Measurements from ENCODE around the gene DHRSX. TPM values are rescaled to one million over a fixed set of nuclear protein-coding genes. Genes with fewer than 3 reads are reported as not detected.

DHRSX gene
- total and polyA plus RNA-seq, 11 donors: 14.6 to 36.1 (median 24.1) TPM

GRCh38 chrX:2432298-2432863, 68.4 kb downstream of the DHRSX start:
- ATAC-seq: peak in 2 of 4 donors; percentile 48 to 66
- WGBS, 4 donors: 59 to 79% (median 65%) methylated on average over 11 of the region's 11 CpGs
- DNase-seq: no peak
- Histone ChIP-seq H3K36me3 (peaks cover 0 to 11% (median 5%) of the 10 kb centered on the region in 9 donors), H3K4me1 (peaks cover 0 to 3% (median 0%) of the 10 kb centered on the region in 12 donors), H3K4me3 (no peak overlapping the region), H3K9me3 (peaks cover 0 to 9% (median 0%) of the 10 kb centered on the region in 12 donors), H3K27me3 (no peaks in the 10 kb centered on the region), H3K27ac (no peak overlapping the region)
- intact Hi-C loops (cut with DNase I): no loop called here
- no peak for TF ChIP-seq CTCF (IDR thresholded peaks at IDR 0.05)
- TF ChIP-seq POLR2A (IDR thresholded peaks at IDR 0.05): no peak

GRCh38 chrX:2430265-2430825, 70.4 kb downstream of the DHRSX start:
- Histone ChIP-seq H3K27me3 (no peaks in the 10 kb centered on the region), H3K4me1 (peaks cover 0 to 6% (median 0%) of the 10 kb centered on the region in 12 donors), H3K36me3 (peaks cover 0 to 11% (median 5%) of the 10 kb centered on the region in 9 donors), H3K4me3 (no peak overlapping the region), H3K9me3 (peaks cover 0 to 9% (median 0%) of the 10 kb centered on the region in 12 donors), H3K27ac (no peak overlapping the region)
- intact Hi-C loops (cut with DNase I): no loop called here
- WGBS, 4 donors: 82 to 95% (median 91%) methylated on average over 13 of the region's 13 CpGs
- TF ChIP-seq CTCF (IDR thresholded peaks at IDR 0.05) (no peak), POLR2A (IDR thresholded peaks at IDR 0.05) (no peak)
- ATAC-seq (peak in 2 of 4 donors; percentile 34 to 54), DNase-seq (no peak)

GRCh38 chrX:2427737-2428136, 73.0 kb downstream of the DHRSX start:
- intact Hi-C loops (cut with DNase I): no loop called here
- WGBS, 4 donors: 96 to 99% (median 98%) methylated on average over 5 of the region's 5 CpGs
- Histone ChIP-seq H3K27me3 (no peaks in the 10 kb centered on the region), H3K36me3 (peaks cover 0 to 21% (median 6%) of the 10 kb centered on the region in 9 donors), H3K27ac (no peak overlapping the region), H3K9me3 (peaks cover 0 to 9% (median 0%) of the 10 kb centered on the region in 12 donors), H3K4me3 (no peak overlapping the region), H3K4me1 (peaks cover 0 to 6% (median 0%) of the 10 kb centered on the region in 12 donors)
- ATAC-seq (no peak), DNase-seq (no peak)
- TF ChIP-seq POLR2A (IDR thresholded peaks at IDR 0.05): no peak
- TF ChIP-seq CTCF (IDR thresholded peaks at IDR 0.05): no peak

- intact Hi-C loops (cut with DNase I): no loop called here
- no peak for TF ChIP-seq POLR2A (IDR thresholded peaks at IDR 0.05)
- TF ChIP-seq CTCF (IDR thresholded peaks at IDR 0.05): no peak
- Histone ChIP-seq H3K9me3 (peaks cover 0 to 9% (median 0%) of the 10 kb centered on the region in 12 donors), H3K27ac (no peak overlapping the region), H3K4me3 (no peak overlapping the region), H3K27me3 (no peaks in the 10 kb centered on the region), H3K4me1 (peaks cover 0 to 6% (median 0%) of the 10 kb centered on the region in 12 donors), H3K36me3 (peaks cover 0 to 24% (median 6%) of the 10 kb centered on the region in 9 donors)
- 71 to 84% (median 81%) methylated on average over 7 of the region's 7 CpGs for WGBS, 4 donors
- DNase-seq (no peak), ATAC-seq (no peak)
Observed at GRCh38 chrX:2427147-2427546, 73.6 kb downstream of the DHRSX start.

Measured in heart left ventricle (tissue), 16 donors.